OCI-LY7 (cell line): ENCODE measurements around the gene ANGPTL7. TPM values are rescaled to one million over a fixed set of nuclear protein-coding genes. Genes with fewer than 3 reads are reported as not detected.

Source experiments
- BruUV-seq: library from RNA; stranded (reverse); fragments of 400-500 nt; replicated peaks from 2 replicates; lab custom pipeline; 2021; lab: Mats Ljungman, UMichigan
- CTCF ChIA-PET: fragments of 300-600 bp; sonication (Branson Sonifier 250); formaldehyde crosslinking; loops from one replicate; lab custom pipeline; 2022; ENCODE audit warnings: antibody characterized with exemption; ENCODE audit not compliant: unreplicated experiment; lab: Charles Lee
- POLR2A ChIA-PET: fragments of 300-600 bp; sonication (Branson Sonifier 250); formaldehyde crosslinking; loops from one replicate; lab custom pipeline; 2022; ENCODE audit warnings: antibody characterized with exemption; lab: Charles Lee
- DNase-seq: peaks from one replicate; pipeline ENCODE4 v3.0.0-alpha.2; 2015; ENCODE audit warnings: low spot score
- H2AFZ ChIP-seq: fragments of 200-600 bp; sonication (generic), shearing (Covaris generic); 2 replicates; pipeline ENCODE4 v1.6.1; 2014; ENCODE audit warnings: mild to moderate bottlenecking, antibody characterized with exemption, low read length, moderate library complexity
- H3K27ac ChIP-seq: fragments of 200-600 bp; sonication (generic); 2 replicates; pipeline ENCODE4 v1.5.1; 2014; ENCODE audit warnings: mixed run types, low read depth, mild to moderate bottlenecking, moderate library complexity, low read length, inconsistent platforms; ENCODE audit not compliant: poor library complexity, severe bottlenecking
- H3K36me3 ChIP-seq: fragments of 200-600 bp; sonication (generic); 2 replicates; pipeline ENCODE4 v1.6.1; 2014; ENCODE audit warnings: mild to moderate bottlenecking, antibody characterized with exemption, low read length, moderate library complexity, mixed read lengths; ENCODE audit not compliant: insufficient read depth
- H3K4me1 ChIP-seq: fragments of 200-600 bp; sonication (generic); 2 replicates; pipeline ENCODE4 v1.5.1; 2014; ENCODE audit warnings: mild to moderate bottlenecking, low read length; ENCODE audit not compliant: insufficient read depth, poor library complexity, severe bottlenecking
- H3K4me2 ChIP-seq: fragments of 200-600 bp; sonication (generic); 2 replicates; pipeline ENCODE4 v1.6.1; 2014; ENCODE audit warnings: mild to moderate bottlenecking, low read length
- H3K4me3 ChIP-seq: fragments of 200-600 bp; sonication (generic); 2 replicates; pipeline ENCODE4 v1.5.1; 2014; ENCODE audit warnings: mild to moderate bottlenecking, low read depth, low read length; ENCODE audit not compliant: poor library complexity, severe bottlenecking
- H3K79me2 ChIP-seq: fragments of 200-600 bp; sonication (generic); 2 replicates; pipeline ENCODE4 v1.6.1; 2016; ENCODE audit warnings: low read depth, mild to moderate bottlenecking, low read length, moderate library complexity, mixed read lengths; ENCODE audit not compliant: insufficient read depth
- H3K9me2 ChIP-seq: fragments of 200-600 bp; sonication (generic); 2 replicates; pipeline ENCODE4 v1.6.1; 2016; ENCODE audit warnings: mild to moderate bottlenecking, low read length, mixed read lengths; ENCODE audit not compliant: insufficient read depth
- H3K9me3 ChIP-seq: fragments of 200-600 bp; sonication (generic); 2 replicates; pipeline ENCODE4 v1.6.1; 2014; ENCODE audit warnings: mild to moderate bottlenecking, mixed run types, low read length, mixed read lengths
- H4K20me1 ChIP-seq: fragments of 200-600 bp; sonication (generic); 2 replicates; pipeline ENCODE4 v1.6.1; 2014; ENCODE audit warnings: mild to moderate bottlenecking, antibody characterized with exemption, low read length, moderate library complexity, mixed read lengths; ENCODE audit not compliant: insufficient read depth
- CTCF ChIP-seq: fragments of 200-600 bp; sonication (generic); conservative IDR thresholded peaks from 2 replicates; pipeline ENCODE4 v1.5.1; 2014; ENCODE audit warnings: mild to moderate bottlenecking, antibody characterized with exemption, low read length, moderate library complexity, mixed read lengths
- EZH2phosphoT487 ChIP-seq: fragments of 200-600 bp; sonication (generic); IDR thresholded peaks from 2 replicates; pipeline ENCODE4 v1.6.1; 2018; ENCODE audit warnings: low read depth, borderline replicate concordance, mild to moderate bottlenecking, mixed run types, antibody characterized with exemption, low read length, moderate library complexity, mixed read lengths
- intact Hi-C: fragments of 100-400 bp; cut with micrococcal nuclease; formaldehyde crosslinking; loops from one replicate; pipeline ENCODE4 v1.10.0; 2022; ENCODE audit not compliant: unreplicated experiment
- total RNA-seq, 2 experiments: library from RNA; depleted of rRNA in 1 of 2; stranded (reverse); fragments of >200 nt in 1 of 2; shearing (Covaris generic) in 1 of 2; gene quantifications; 2 replicates each; pipeline ENCODE4 v1.2.3, GENCODE V29; 2014 to 2022

ANGPTL7 gene
- total RNA-seq, 2 experiments from 2014 or later: not detected

- Histone ChIP-seq H3K27ac (no peak overlapping the region), H3K4me3 (no peak overlapping the region), H3K9me3 (no peaks in the 10 kb centered on the region), H4K20me1 (no peaks in the 10 kb centered on the region), H2AFZ (no peak overlapping the region), H3K4me1 (no peaks in the 10 kb centered on the region), H3K36me3 (peaks cover 9% of the 10 kb centered on the region; the same call in 1 of the 2 replicates), H3K9me2 (no peaks in the 10 kb centered on the region), H3K79me2 (no peaks in the 10 kb centered on the region), H3K4me2 (no peak overlapping the region)
- intact Hi-C loops: no loop called here
- ChIA-PET POLR2A (interaction anchor here (0.6 kb wide), 1 partner anchor 312 kb away, joined by 5 read pairs; no protein-coding TSS in a partner anchor), CTCF (no interaction called here)
- no TSS peak for BruUV-seq
- TF ChIP-seq EZH2phosphoT487 (no peak), CTCF (no peak)
- DNase-seq: no peak
These were observed 14.8 kb upstream of the ANGPTL7 start for GRCh38 chr1:11174261-11174942.

GRCh38 chr1:11175461-11175860 is 13.7 kb upstream of the ANGPTL7 start:
- POLR2A ChIA-PET: no interaction called here

More at GRCh38 chr1:11175461-11175860, 13.7 kb upstream of the ANGPTL7 start:
- Histone ChIP-seq H3K9me3 (no peaks in the 10 kb centered on the region), H3K4me1 (no peaks in the 10 kb centered on the region), H3K36me3 (peaks cover 16% of the 10 kb centered on the region; the same call in 1 of the 2 replicates), H3K4me3 (no peak overlapping the region), H3K4me2 (no peak overlapping the region), H3K9me2 (no peaks in the 10 kb centered on the region), H2AFZ (no peak overlapping the region), H3K79me2 (no peaks in the 10 kb centered on the region), H4K20me1 (no peaks in the 10 kb centered on the region), H3K27ac (no peak overlapping the region)
- no peak for DNase-seq
- CTCF ChIA-PET: no interaction called here
- BruUV-seq: no TSS peak
- TF ChIP-seq EZH2phosphoT487: no peak
- no peak for TF ChIP-seq CTCF
- intact Hi-C loops: no loop called here
